ENCODE measurements around the gene SLU7. TPM values are rescaled to one million over a fixed set of nuclear protein-coding genes. Genes with fewer than 3 reads are reported as not detected.
A peak's percentile ranks its signal among the peaks of the same experiment; 100 is the strongest.

The SLU7 gene
- total and polyA plus RNA-seq, 10 donors, result 32.1 to 114 (median 55.7) TPM

GRCh38 chr5:160356550-160357347, 62.1 kb downstream of the SLU7 start:
- no peak for DNase-seq
- no peaks in the 10 kb centered on the region for H3K36me3 ChIP-seq
- peaks cover 0 to 21% (median 8%) of the 10 kb centered on the region in 6 donors for H3K4me1 ChIP-seq
- WGBS, 5 donors, result 74 to 88% (median 78%) methylated on average over 7 of the region's 7 CpGs
- no peaks in the 10 kb centered on the region for H3K9me3 ChIP-seq
- intact Hi-C loops (cut with DNase I; ENCODE audit: low total_unique reads), result no loop called here
- no peak overlapping the region for H3K4me3 ChIP-seq
- H3K27ac ChIP-seq, result peak overlapping the region in 1 of 8 donors; percentile 49
- no peaks in the 10 kb centered on the region for H3K27me3 ChIP-seq (replicated peaks in 1 of 7)
- TF ChIP-seq POLR2A (IDR thresholded peaks at IDR 0.05) (no peak), CTCF (IDR thresholded peaks at IDR 0.05 in 8 of 11, conservative IDR thresholded peaks at IDR 0.05 in 3 of 11) (no peak)

GRCh38 chr5:160354666-160355065, 64.2 kb downstream of the SLU7 start:
- H3K9me3 ChIP-seq, result no peaks in the 10 kb centered on the region
- H3K27ac ChIP-seq, result no peak overlapping the region
- intact Hi-C loops (cut with DNase I; ENCODE audit: low total_unique reads), result no loop called here
- WGBS, 5 donors, result 90 to 95% (median 91%) methylated on average over 13 to 14 of the region's 14 CpGs
- no peak overlapping the region for H3K4me3 ChIP-seq
- peaks cover 0 to 21% (median 8%) of the 10 kb centered on the region in 6 donors for H3K4me1 ChIP-seq
- no peaks in the 10 kb centered on the region for H3K27me3 ChIP-seq (replicated peaks in 1 of 7)
- no peaks in the 10 kb centered on the region for H3K36me3 ChIP-seq
- no peak for DNase-seq
- TF ChIP-seq POLR2A (IDR thresholded peaks at IDR 0.05) (no peak), POLR2AphosphoS5 (IDR thresholded peaks at IDR 0.05) (no peak)

GRCh38 chr5:160353379-160353778, 65.5 kb downstream of the SLU7 start:
- DNase-seq, result no peak
- intact Hi-C loops (cut with DNase I; ENCODE audit: low total_unique reads), result no loop called here
- Histone ChIP-seq H3K36me3 (no peaks in the 10 kb centered on the region), H3K27me3 (replicated peaks in 1 of 7) (no peaks in the 10 kb centered on the region), H3K4me1 (peaks cover 0 to 17% (median 6%) of the 10 kb centered on the region in 6 donors), H3K27ac (no peak overlapping the region), H3K9me3 (no peaks in the 10 kb centered on the region), H3K4me3 (no peak overlapping the region)
- TF ChIP-seq POLR2AphosphoS5 (IDR thresholded peaks at IDR 0.05) (no peak), CTCF (IDR thresholded peaks at IDR 0.05 in 8 of 11, conservative IDR thresholded peaks at IDR 0.05 in 3 of 11) (no peak), POLR2A (IDR thresholded peaks at IDR 0.05) (no peak)
- 85 to 95% (median 90%) methylated on average over 8 of the region's 8 CpGs for WGBS, 5 donors

- 92 to 100% (median 95%) methylated on average over 4 of the region's 4 CpGs for WGBS, 5 donors
- no peak for DNase-seq
- Histone ChIP-seq H3K4me3 (no peak overlapping the region), H3K27me3 (replicated peaks in 1 of 7) (no peaks in the 10 kb centered on the region), H3K36me3 (no peaks in the 10 kb centered on the region), H3K4me1 (peaks cover 0 to 8% (median 0%) of the 10 kb centered on the region in 6 donors), H3K27ac (no peak overlapping the region), H3K9me3 (no peaks in the 10 kb centered on the region)
- TF ChIP-seq POLR2A (IDR thresholded peaks at IDR 0.05), result no peak
- no peak for TF ChIP-seq POLR2AphosphoS5 (IDR thresholded peaks at IDR 0.05)
- TF ChIP-seq CTCF (IDR thresholded peaks at IDR 0.05 in 8 of 11, conservative IDR thresholded peaks at IDR 0.05 in 3 of 11), result no peak
- intact Hi-C loops (cut with DNase I; ENCODE audit: low total_unique reads), result no loop called here
These were observed 66.6 kb downstream of the SLU7 start for GRCh38 chr5:160352308-160352707.

Other genes with a start within 250 kb of the SLU7 start
- not detected for gene FABP6, start 189.6 kb downstream of the SLU7 start, total RNA-seq
- under 1 TPM in 1 of 3 donors, not detected in 2; 0.24 TPM for gene FABP6, start 189.6 kb downstream of the SLU7 start, polyA plus RNA-seq
- gene CCNJL, start 106.5 kb downstream of the SLU7 start, total RNA-seq, result 10 to 100 TPM; 11.7 to 24.9 (median 19.3) TPM
- gene CCNJL, start 106.5 kb downstream of the SLU7 start, polyA plus RNA-seq, result 1 to 10 TPM; 1.3 to 3.4 (median 1.8) TPM
- gene C1QTNF2, start 48.5 kb downstream of the SLU7 start, total RNA-seq, result under 1 TPM in 4 of 7 donors, not detected in 3; 0.16 to 0.52 (median 0.32) TPM
- gene C1QTNF2, start 48.5 kb downstream of the SLU7 start, polyA plus RNA-seq, result under 1 TPM; 0.24 to 0.36 (median 0.32) TPM
- 1 to 10 TPM; 1.6 to 5.9 (median 2.9) TPM for gene FAM200C, start 19.0 kb downstream of the SLU7 start, total RNA-seq
- 1 to 10 TPM; 1.8 to 2.5 (median 2.0) TPM for gene FAM200C, start 19.0 kb downstream of the SLU7 start, polyA plus RNA-seq
- 10 to 100 TPM in 5 of 7 donors, 1 to 10 TPM in 2; 7.9 to 42.2 (median 19.2) TPM for gene PTTG1, start 2.8 kb upstream of the SLU7 start, total RNA-seq
- gene PTTG1, start 2.8 kb upstream of the SLU7 start, polyA plus RNA-seq, result 10 to 100 TPM; 20.0 to 74.2 (median 23.5) TPM